IMR-90 (cell line): ENCODE measurements around the gene ZNF423. TPM values are rescaled to one million over a fixed set of nuclear protein-coding genes. Genes with fewer than 3 reads are reported as not detected.

Experiments used
- ATAC-seq: fragments of 200-7000 bp; cut with Tn5 transposase; 2 replicates; pipeline ENCODE4 v1.9.1; 2020; ENCODE audit warnings: low read depth, mild to moderate bottlenecking, moderate library complexity
- BruUV-seq: library from RNA; stranded (reverse); fragments of 400-500 nt; replicated peaks from 2 replicates; lab custom pipeline; 2021; lab: Mats Ljungman, UMichigan
- CTCF ChIA-PET: fragments of 300-600 bp; formaldehyde crosslinking; extraction: SDS; loops from one replicate; lab custom pipeline; 2021; ENCODE audit warnings: antibody characterized with exemption; lab: Yijun Ruan, JAX
- POLR2A ChIA-PET: fragments of 300-600 bp; sonication (Branson Sonifier 250); formaldehyde crosslinking; loops from one replicate; lab custom pipeline; 2022; ENCODE audit warnings: antibody characterized with exemption; ENCODE audit not compliant: unreplicated experiment; lab: Charles Lee
- DNase-seq: peaks from one replicate; pipeline ENCODE4 v3.0.0; 2013
- H2AFZ ChIP-seq: replicated peaks from 2 replicates; pipeline ENCODE3; 2013; ENCODE audit warnings: low read length, mild to moderate bottlenecking; ENCODE audit not compliant: poor library complexity
- H2AK5ac ChIP-seq: 2 replicates; pipeline ENCODE4 v1.6.1; 2013; ENCODE audit warnings: low read depth, low read length, inconsistent platforms
- H2AK9ac ChIP-seq: replicated peaks from 2 replicates; pipeline ENCODE3; 2013; ENCODE audit warnings: mild to moderate bottlenecking, low read depth, low read length, moderate library complexity; ENCODE audit not compliant: poor library complexity
- H2BK120ac ChIP-seq: 2 replicates; pipeline ENCODE4 v1.6.1; 2013; ENCODE audit warnings: low read depth, low read length, inconsistent platforms
- H2BK15ac ChIP-seq: 3 replicates; pipeline ENCODE4 v1.6.1; 2013; ENCODE audit warnings: low read depth, low read length, inconsistent platforms
- H2BK20ac ChIP-seq: 2 replicates; pipeline ENCODE4 v1.6.1; 2013; ENCODE audit warnings: low read depth, mild to moderate bottlenecking, inconsistent platforms, low read length, moderate library complexity
- H2BK5ac ChIP-seq: 2 replicates; pipeline ENCODE4 v1.6.1; 2013; ENCODE audit warnings: mild to moderate bottlenecking, low read depth, low read length, inconsistent platforms; ENCODE audit not compliant: poor library complexity, severe bottlenecking
- H3K14ac ChIP-seq: replicated peaks from 2 replicates; pipeline ENCODE4 v1.6.1; 2013; ENCODE audit warnings: low read depth, low read length, inconsistent platforms
- H3K18ac ChIP-seq: 2 replicates; pipeline ENCODE4 v1.6.1; 2013; ENCODE audit warnings: low read depth, low read length, control low read depth
- H3K23ac ChIP-seq: 2 replicates; pipeline ENCODE4 v1.6.1; 2013; ENCODE audit warnings: low read depth, low read length, inconsistent platforms
- H3K27ac ChIP-seq: 2 replicates; pipeline ENCODE4 v1.5.1; 2013; ENCODE audit warnings: mild to moderate bottlenecking, control low read depth, low read length; ENCODE audit not compliant: insufficient read depth
- H3K27me3 ChIP-seq: 2 replicates; pipeline ENCODE4 v1.6.1; 2013; ENCODE audit warnings: low read length; ENCODE audit not compliant: control insufficient read depth, insufficient read depth
- H3K36me3 ChIP-seq: 2 replicates; pipeline ENCODE4 v1.6.1; 2013; ENCODE audit warnings: low read length, mixed read lengths; ENCODE audit not compliant: control insufficient read depth, insufficient read depth
- H3K4ac ChIP-seq: 2 replicates; pipeline ENCODE4 v1.6.1; 2013; ENCODE audit warnings: low read depth, low read length, inconsistent platforms
- H3K4me1 ChIP-seq: 2 replicates; pipeline ENCODE4 v1.6.1; 2013; ENCODE audit warnings: low read length, mixed read lengths; ENCODE audit not compliant: control insufficient read depth, insufficient read depth
- H3K4me2 ChIP-seq: 2 replicates; pipeline ENCODE4 v1.6.1; 2013; ENCODE audit warnings: low read depth, mild to moderate bottlenecking, control low read depth, low read length, moderate library complexity
- H3K4me3 ChIP-seq: 2 replicates; pipeline ENCODE4 v1.5.1; 2013; ENCODE audit warnings: low read depth, mild to moderate bottlenecking, control low read depth, low read length, moderate library complexity; ENCODE audit not compliant: insufficient read depth
- H3K56ac ChIP-seq: 2 replicates; pipeline ENCODE4 v1.6.1; 2013; ENCODE audit warnings: low read length, inconsistent platforms; ENCODE audit not compliant: insufficient read depth; ENCODE audit errors: extremely low read depth
- H3K79me1 ChIP-seq, 2 experiments: 2 replicates each; pipeline ENCODE4 v1.6.1; 2013; ENCODE audit warnings: low read length in 2 of 2, inconsistent platforms in 1 of 2, low read depth in 1 of 2
- H3K9ac ChIP-seq: 2 replicates; pipeline ENCODE4 v1.6.1; 2013; ENCODE audit warnings: low read depth, low read length, control low read depth
- H3K9me1 ChIP-seq: 2 replicates; pipeline ENCODE4 v1.6.1; 2013; ENCODE audit warnings: low read length, inconsistent platforms; ENCODE audit not compliant: insufficient read depth
- H3K9me3 ChIP-seq: 2 replicates; pipeline ENCODE4 v1.6.1; 2013; ENCODE audit warnings: low read length; ENCODE audit not compliant: control insufficient read depth, insufficient read depth
- H4K20me1 ChIP-seq: 2 replicates; pipeline ENCODE4 v1.6.1; 2013; ENCODE audit warnings: low read length, inconsistent platforms; ENCODE audit not compliant: insufficient read depth
- H4K5ac ChIP-seq: 2 replicates; pipeline ENCODE4 v1.6.1; 2013; ENCODE audit warnings: mild to moderate bottlenecking, low read depth, low read length, control low read depth
- H4K8ac ChIP-seq, 2 experiments: 2 replicates each; pipeline ENCODE4 v1.6.1; 2013; ENCODE audit warnings: low read depth in 2 of 2, low read length in 2 of 2, control low read depth in 1 of 2, inconsistent platforms in 1 of 2
- H4K91ac ChIP-seq: 2 replicates; pipeline ENCODE4 v1.6.1; 2013; ENCODE audit warnings: low read depth, low read length, inconsistent platforms; ENCODE audit not compliant: insufficient read depth
- FOS ChIP-seq: fragments of 150-350 bp; IDR thresholded peaks from 2 replicates; pipeline ENCODE4 v1.6.1; 2016; ENCODE audit warnings: low read depth, low read length
- MXI1 ChIP-seq: IDR thresholded peaks from 2 replicates; pipeline ENCODE4 v1.6.1; 2012; ENCODE audit warnings: low read depth, mild to moderate bottlenecking, low read length, moderate library complexity, borderline replicate concordance
- RAD21 ChIP-seq: IDR thresholded peaks from 2 replicates; pipeline ENCODE4 v1.6.1; 2012; ENCODE audit warnings: low read length, improper control_type of control experiment
- WGBS, 2 experiments: methylation state at CpG; one replicate each; pipeline versions ENCODE4 v1.1.5 to v1.1.7; 2013; ENCODE audit warnings: missing lambda C conversion rate in 2 of 2; ENCODE audit not compliant: insufficient read length in 1 of 2; ENCODE audit errors: extremely low coverage in 2 of 2; 5-methylcytosine and 5-hydroxymethylcytosine counted together
- dilution Hi-C: fragments of 300-500 bp; cut with HindIII; formaldehyde crosslinking; loops from one replicate; pipeline ENCODE4 v1.14.3; 2018; ENCODE audit warnings: low sequenced_read_pairs; ENCODE audit not compliant: unreplicated experiment
- in situ Hi-C: fragments of 300-500 bp; cut with MboI; formaldehyde crosslinking; loops from 3 replicates; pipeline ENCODE4 v1.14.3; 2019; ENCODE audit warnings: low sequenced_read_pairs, inconsistent platforms, mixed read lengths
- intact Hi-C: fragments of 100-400 bp; cut with micrococcal nuclease; formaldehyde crosslinking; loops from 2 replicates; pipeline ENCODE4 v1.10.0; 2022
- polyA plus RNA-seq, 3 experiments: library from polyadenylated mRNA; depleted of rRNA; stranded (reverse); fragments of >200 nt; gene quantifications; 2 replicates each; pipeline ENCODE4 v1.2.3, GENCODE V29; 2012; ENCODE audit warnings: low replicate concordance in 1 of 3
- total RNA-seq: library from RNA; depleted of rRNA; stranded (reverse); fragments of >200 nt; gene quantifications from 2 replicates; pipeline ENCODE4 v1.2.3, GENCODE V29; 2012
- TF ChIP-seq, protein P1 (sequence below): conservative IDR thresholded peaks from 2 replicates; pipeline ENCODE4 v1.5.1; 2012; ENCODE audit warnings: mild to moderate bottlenecking, low read depth, low read length, improper control_type of control experiment

The ZNF423 gene
- total and polyA plus RNA-seq, 2 of the 4 experiments (the other 2 are of a cell fraction), result under 0.01 to 0.10 TPM

- Histone ChIP-seq H3K14ac (no peak overlapping the region), H2BK5ac (no peak overlapping the region), H3K18ac (no peak overlapping the region), H4K5ac (no peak overlapping the region), H3K9me1 (no peaks in the 10 kb centered on the region), H2AK9ac (no peak overlapping the region), H2BK120ac (no peak overlapping the region), H3K4ac (no peak overlapping the region), H3K27me3 (peaks cover 31% of the 10 kb centered on the region), H2BK15ac (no peak overlapping the region), H3K56ac (no peak overlapping the region), H2AK5ac (no peak overlapping the region), H4K20me1 (no peaks in the 10 kb centered on the region), H3K79me1 (no peaks in the 10 kb centered on the region), H4K91ac (no peak overlapping the region), H3K27ac (no peak overlapping the region), H3K23ac (no peak overlapping the region), H3K9ac (no peak overlapping the region), H3K9me3 (no peaks in the 10 kb centered on the region), H3K4me3 (no peak overlapping the region), H4K8ac (no peak overlapping the region), H3K4me2 (no peak overlapping the region), H2AFZ (no peak overlapping the region), H2BK20ac (no peak overlapping the region), H3K4me1 (no peaks in the 10 kb centered on the region), H3K36me3 (no peaks in the 10 kb centered on the region)
- DNase-seq (no peak), ATAC-seq (no peak)
- no CpG with 5 or more reads among the region's 14 CpGs for WGBS, 2 experiments
- TF ChIP-seq MXI1, result no peak
- TF ChIP-seq, protein P1, sequence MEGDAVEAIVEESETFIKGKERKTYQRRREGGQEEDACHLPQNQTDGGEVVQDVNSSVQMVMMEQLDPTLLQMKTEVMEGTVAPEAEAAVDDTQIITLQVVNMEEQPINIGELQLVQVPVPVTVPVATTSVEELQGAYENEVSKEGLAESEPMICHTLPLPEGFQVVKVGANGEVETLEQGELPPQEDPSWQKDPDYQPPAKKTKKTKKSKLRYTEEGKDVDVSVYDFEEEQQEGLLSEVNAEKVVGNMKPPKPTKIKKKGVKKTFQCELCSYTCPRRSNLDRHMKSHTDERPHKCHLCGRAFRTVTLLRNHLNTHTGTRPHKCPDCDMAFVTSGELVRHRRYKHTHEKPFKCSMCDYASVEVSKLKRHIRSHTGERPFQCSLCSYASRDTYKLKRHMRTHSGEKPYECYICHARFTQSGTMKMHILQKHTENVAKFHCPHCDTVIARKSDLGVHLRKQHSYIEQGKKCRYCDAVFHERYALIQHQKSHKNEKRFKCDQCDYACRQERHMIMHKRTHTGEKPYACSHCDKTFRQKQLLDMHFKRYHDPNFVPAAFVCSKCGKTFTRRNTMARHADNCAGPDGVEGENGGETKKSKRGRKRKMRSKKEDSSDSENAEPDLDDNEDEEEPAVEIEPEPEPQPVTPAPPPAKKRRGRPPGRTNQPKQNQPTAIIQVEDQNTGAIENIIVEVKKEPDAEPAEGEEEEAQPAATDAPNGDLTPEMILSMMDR, result no peak
- no peak for TF ChIP-seq RAD21
- TF ChIP-seq FOS, result no peak
- BruUV-seq, result no TSS peak
- dilution Hi-C loops (no loop called here), in situ Hi-C loops (no loop called here), intact Hi-C loops (no loop called here)
- ChIA-PET CTCF (no interaction called here), POLR2A (no interaction called here)
Measured at GRCh38 chr16:49696414-49697101, 159.4 kb downstream of the ZNF423 start.
